Endothelial cell (in vitro differentiated cells): ENCODE results near the gene DDB1. TPM values are rescaled to one million over a fixed set of nuclear protein-coding genes. Genes with fewer than 3 reads are reported as not detected.

Experiments
- DNase-seq: peaks from one replicate; pipeline ENCODE4 v3.0.0; 2021; ENCODE audit warnings: low spot score
- H3K27ac Mint-ChIP-seq: one replicate; pipeline ENCODE4 v1.8.0; 2021; ENCODE audit warnings: mixed read lengths, inconsistent platforms; ENCODE audit not compliant: unreplicated experiment
- H3K27me3 Mint-ChIP-seq: one replicate; pipeline ENCODE4 v1.8.0; 2021; ENCODE audit warnings: mild to moderate bottlenecking, moderate library complexity, mixed read lengths, inconsistent platforms; ENCODE audit not compliant: unreplicated experiment
- H3K36me3 Mint-ChIP-seq: one replicate; pipeline ENCODE4 v1.8.0; 2021; ENCODE audit warnings: mild to moderate bottlenecking, low read depth, mixed read lengths, inconsistent platforms; ENCODE audit not compliant: unreplicated experiment
- H3K4me1 Mint-ChIP-seq: one replicate; pipeline ENCODE4 v1.8.0; 2021; ENCODE audit warnings: mild to moderate bottlenecking, mixed read lengths, inconsistent platforms; ENCODE audit not compliant: unreplicated experiment
- H3K4me3 Mint-ChIP-seq: one replicate; pipeline ENCODE4 v1.8.0; 2021; ENCODE audit warnings: mild to moderate bottlenecking, mixed read lengths, inconsistent platforms; ENCODE audit not compliant: unreplicated experiment
- H3K9me3 Mint-ChIP-seq: one replicate; pipeline ENCODE4 v1.8.0; 2021; ENCODE audit warnings: mixed read lengths, inconsistent platforms; ENCODE audit not compliant: unreplicated experiment
- total RNA-seq: library from RNA; stranded (reverse); fragmentation: NEBNext Ultra II Directional; extraction: Animal tissue kit (Norgen Biotek cat#: 25700); gene quantifications from one replicate; pipeline ENCODE4 v1.2.1, GENCODE V29; 2021; ENCODE audit not compliant: unreplicated experiment
- TF ChIP-seq, protein P1 (sequence below): fragments of 200-600 bp; sonication (generic); IDR thresholded peaks from one replicate; pipeline ENCODE4 v1.5.0; 2021; ENCODE audit warnings: antibody characterized with exemption; ENCODE audit not compliant: unreplicated experiment

The DDB1 gene
- total RNA-seq, 1 donor from 2014 or later = 239 TPM

DNA sequence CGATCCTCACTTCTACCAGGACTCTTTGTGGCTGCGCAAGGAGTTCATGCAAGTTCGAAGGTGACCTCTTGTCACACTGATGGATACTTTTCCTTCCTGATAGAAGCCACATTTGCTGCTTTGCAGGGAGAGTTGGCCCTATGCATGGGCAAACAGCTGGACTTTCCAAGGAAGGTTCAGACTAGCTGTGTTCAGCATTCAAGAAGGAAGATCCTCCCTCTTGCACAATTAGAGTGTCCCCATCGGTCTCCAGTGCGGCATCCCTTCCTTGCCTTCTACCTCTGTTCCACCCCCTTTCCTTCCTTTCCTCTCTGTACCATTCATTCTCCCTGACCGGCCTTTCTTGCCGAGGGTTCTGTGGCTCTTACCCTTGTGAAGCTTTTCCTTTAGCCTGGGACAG is 35.7 kb upstream of the DDB1 start:
- Mint-ChIP-seq H3K4me3 (peak overlapping the region; percentile 9), H3K4me1 (peaks cover 3% of the 10 kb centered on the region), H3K27ac (no peak overlapping the region), H3K36me3 (peaks cover 40% of the 10 kb centered on the region), H3K27me3 (peaks cover 1% of the 10 kb centered on the region), H3K9me3 (peaks cover 7% of the 10 kb centered on the region)
- TF ChIP-seq, protein P1, sequence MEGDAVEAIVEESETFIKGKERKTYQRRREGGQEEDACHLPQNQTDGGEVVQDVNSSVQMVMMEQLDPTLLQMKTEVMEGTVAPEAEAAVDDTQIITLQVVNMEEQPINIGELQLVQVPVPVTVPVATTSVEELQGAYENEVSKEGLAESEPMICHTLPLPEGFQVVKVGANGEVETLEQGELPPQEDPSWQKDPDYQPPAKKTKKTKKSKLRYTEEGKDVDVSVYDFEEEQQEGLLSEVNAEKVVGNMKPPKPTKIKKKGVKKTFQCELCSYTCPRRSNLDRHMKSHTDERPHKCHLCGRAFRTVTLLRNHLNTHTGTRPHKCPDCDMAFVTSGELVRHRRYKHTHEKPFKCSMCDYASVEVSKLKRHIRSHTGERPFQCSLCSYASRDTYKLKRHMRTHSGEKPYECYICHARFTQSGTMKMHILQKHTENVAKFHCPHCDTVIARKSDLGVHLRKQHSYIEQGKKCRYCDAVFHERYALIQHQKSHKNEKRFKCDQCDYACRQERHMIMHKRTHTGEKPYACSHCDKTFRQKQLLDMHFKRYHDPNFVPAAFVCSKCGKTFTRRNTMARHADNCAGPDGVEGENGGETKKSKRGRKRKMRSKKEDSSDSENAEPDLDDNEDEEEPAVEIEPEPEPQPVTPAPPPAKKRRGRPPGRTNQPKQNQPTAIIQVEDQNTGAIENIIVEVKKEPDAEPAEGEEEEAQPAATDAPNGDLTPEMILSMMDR = no peak
- DNase-seq = no peak

DNA sequence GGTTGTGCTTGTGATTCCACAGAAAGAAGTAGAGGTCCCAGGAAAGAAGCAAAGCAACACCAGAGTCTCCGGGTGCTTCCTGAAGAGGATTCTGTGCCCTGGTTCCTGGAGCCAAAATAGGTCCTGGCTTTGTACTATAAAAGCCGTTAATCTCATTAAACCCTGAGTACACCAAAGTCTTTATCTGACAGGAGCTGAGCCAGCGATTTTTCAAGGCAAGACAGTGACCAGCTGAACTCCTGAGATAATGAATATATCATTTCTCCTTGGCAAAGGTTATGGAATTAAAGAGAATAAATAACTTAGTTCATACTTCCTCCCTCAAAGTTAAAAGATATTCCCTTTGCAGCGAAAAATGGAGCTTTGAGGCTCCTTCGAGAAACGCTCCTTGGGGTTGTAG is 34.5 kb upstream of the DDB1 start:
- TF ChIP-seq, protein P1 = no peak
- DNase-seq = no peak
- Mint-ChIP-seq H3K27me3 (peaks cover 6% of the 10 kb centered on the region), H3K9me3 (peaks cover 7% of the 10 kb centered on the region), H3K36me3 (peaks cover 40% of the 10 kb centered on the region), H3K27ac (no peak overlapping the region), H3K4me1 (peaks cover 13% of the 10 kb centered on the region), H3K4me3 (no peak overlapping the region)

DNA sequence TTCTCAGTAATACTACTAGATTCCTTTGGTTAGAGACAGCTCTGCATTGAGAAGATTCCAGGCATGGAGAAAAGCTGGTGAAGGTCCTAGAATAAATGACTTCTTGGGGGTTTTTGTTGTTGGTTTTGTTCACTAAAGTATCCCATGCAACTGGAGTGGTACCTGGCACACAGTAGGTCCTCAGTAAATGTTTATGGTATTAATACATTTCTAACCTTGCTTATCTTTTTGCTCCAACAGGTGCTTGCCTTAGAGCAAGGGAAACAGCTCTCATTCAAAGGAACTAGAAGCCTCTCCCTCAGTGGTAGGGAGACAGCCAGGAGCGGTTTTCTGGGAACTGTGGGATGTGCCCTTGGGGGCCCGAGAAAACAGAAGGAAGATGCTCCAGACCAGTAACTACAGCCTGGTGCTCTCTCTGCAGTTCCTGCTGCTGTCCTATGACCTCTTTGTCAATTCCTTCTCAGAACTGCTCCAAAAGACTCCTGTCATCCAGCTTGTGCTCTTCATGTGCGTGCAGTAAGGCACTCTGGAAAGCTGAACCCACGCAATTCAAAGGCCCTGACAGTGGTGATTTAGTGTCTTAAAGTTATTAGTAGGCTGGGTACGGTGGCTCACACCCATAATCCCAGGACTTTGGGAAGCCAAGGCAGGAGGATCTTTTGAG is 31.2 kb upstream of the DDB1 start:
- no peak for DNase-seq
- Mint-ChIP-seq H3K4me1 (peaks cover 32% of the 10 kb centered on the region), H3K9me3 (no peaks in the 10 kb centered on the region), H3K27me3 (peaks cover 12% of the 10 kb centered on the region), H3K27ac (no peak overlapping the region), H3K36me3 (peaks cover 18% of the 10 kb centered on the region), H3K4me3 (peak overlapping the region; percentile 65)
- TF ChIP-seq, protein P1 = no peak

DNA sequence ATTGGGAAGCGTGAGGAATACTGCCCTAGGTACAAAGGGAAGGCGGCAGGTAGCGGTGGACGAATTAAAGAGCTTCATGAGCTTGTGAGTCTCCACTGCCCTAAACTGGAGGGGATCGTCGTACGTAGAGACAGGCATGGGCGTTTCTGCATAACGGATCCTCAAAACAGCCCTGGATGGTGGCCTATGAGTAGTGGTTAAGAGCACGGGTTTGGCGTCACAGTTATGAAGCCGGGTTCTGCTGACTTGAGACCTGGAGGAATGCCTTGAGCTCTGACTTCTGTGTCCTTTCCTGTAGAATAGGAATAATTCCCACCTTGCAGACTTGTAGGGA is 29.6 kb upstream of the DDB1 start:
- no peaks in the 10 kb centered on the region for H3K9me3 Mint-ChIP-seq
- peaks cover 33% of the 10 kb centered on the region for H3K4me1 Mint-ChIP-seq
- peak; percentile 24 for DNase-seq
- H3K27me3 Mint-ChIP-seq = peaks cover 14% of the 10 kb centered on the region
- TF ChIP-seq, protein P1 = no peak
- H3K27ac Mint-ChIP-seq = peak overlapping the region; percentile 100
- H3K36me3 Mint-ChIP-seq = peaks cover 6% of the 10 kb centered on the region
- H3K4me3 Mint-ChIP-seq = peak overlapping the region; percentile 99

DNA sequence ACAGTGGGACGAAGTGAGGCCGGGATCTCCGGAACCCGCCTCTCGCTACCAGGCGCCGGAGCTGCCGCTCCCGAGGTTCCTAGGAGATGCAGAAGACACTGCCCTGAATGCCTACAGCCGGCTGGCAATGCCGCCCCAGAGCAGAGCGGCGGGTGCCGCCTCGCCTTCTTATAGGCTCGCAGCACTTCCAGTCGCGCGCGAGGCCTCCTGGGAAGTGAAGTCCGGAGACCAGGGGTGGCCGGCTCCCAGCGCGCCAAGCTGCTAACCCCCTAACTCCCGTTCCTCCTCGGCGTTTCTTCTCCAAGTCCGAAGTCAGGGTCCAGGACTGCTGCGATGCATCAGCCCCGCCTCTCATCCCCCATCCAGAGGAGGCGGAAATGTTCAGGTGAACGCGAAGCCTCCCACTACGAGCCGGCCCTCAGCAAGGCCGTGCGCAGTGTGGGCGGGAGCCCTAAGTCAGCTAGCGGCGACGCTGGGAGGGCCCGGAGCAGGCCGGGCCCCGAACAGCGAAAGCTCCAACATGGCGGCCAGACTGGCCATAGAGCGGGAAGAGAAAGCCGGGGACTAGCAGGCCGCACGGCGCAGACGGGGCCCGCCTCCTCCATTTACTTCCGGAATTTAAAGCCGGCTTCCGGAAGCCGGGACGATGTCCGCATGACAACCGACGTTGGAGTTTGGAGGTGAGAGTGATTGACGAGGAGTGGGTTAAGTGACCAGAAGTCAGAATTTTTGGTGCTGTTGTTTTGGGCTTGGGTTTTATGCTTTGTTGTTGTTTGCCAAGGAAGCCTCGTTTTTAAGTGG is 29.0 kb upstream of the DDB1 start, which contains the start of the genes CYB561A3 and TMEM138:
TSS of gene CYB561A3 (minus strand) at position 142 of the 801 bp plus-strand sequence. CDS start 5,169 bp downstream, outside the sequence.
TSS of gene TMEM138 (plus strand) at position 634 of the 801 bp plus-strand sequence. CDS start 2,017 bp downstream, outside the sequence.
- TF ChIP-seq, protein P1 = no peak
- H3K4me3 Mint-ChIP-seq = peak within 1 kb of the TSS; percentile 99
- peak; percentile 85 for DNase-seq
- H3K36me3 Mint-ChIP-seq = peaks cover 6% of the 10 kb centered on the region
- no peaks in the 10 kb centered on the region for H3K9me3 Mint-ChIP-seq
- peaks cover 33% of the 10 kb centered on the region for H3K4me1 Mint-ChIP-seq
- H3K27me3 Mint-ChIP-seq = peaks cover 14% of the 10 kb centered on the region
- H3K27ac Mint-ChIP-seq = peak within 1 kb of the TSS; percentile 100
